GM12801 (cell line): ENCODE measurements around the gene TMEM82.

Source experiments
- CTCF ChIP-seq: IDR thresholded peaks from one replicate; pipeline ENCODE4 v1.5.1; 2011; ENCODE audit warnings: control low read depth; ENCODE audit not compliant: insufficient read length; ENCODE audit errors: extremely low read depth

The TMEM82 gene

GRCh38 chr1:15756143-15757015, 14.1 kb downstream of the TMEM82 start:
- no peak for TF ChIP-seq CTCF

GRCh38 chr1:15757016-15757543, 14.8 kb downstream of the TMEM82 start:
- no peak for TF ChIP-seq CTCF

- TF ChIP-seq CTCF: no peak
These were observed 15.5 kb downstream of the TMEM82 start for GRCh38 chr1:15757575-15758342.

GRCh38 chr1:15758343-15758931, 16.1 kb downstream of the TMEM82 start, which contains the start of gene FBLIM1:
Gene FBLIM1 (plus strand): TSS chr1:15758795. CDS start chr1:15764984, 6,189 bp downstream.
- no peak for TF ChIP-seq CTCF

- no peak for TF ChIP-seq CTCF
These were observed 16.8 kb downstream of the TMEM82 start for GRCh38 chr1:15758953-15759661.

- no peak for TF ChIP-seq CTCF
These were observed 18.4 kb downstream of the TMEM82 start for GRCh38 chr1:15760520-15761211.
